Sigmoid colon (tissue), 3 donors: ENCODE data around the gene NTN3.
"Not testable (repeated sequence)": the region's sequence is repeated elsewhere in the genome, so short reads cannot be mapped to it uniquely, and the experiment has no call there.

Experiments used
- CTCF ChIP-seq, 4 experiments: fragments of 450-650 bp in 3 of 4; fragments of 200-600 bp in 1 of 4; IDR thresholded peaks; one replicate each; pipeline ENCODE4 v1.5.1; 2016 to 2019; ENCODE audit warnings: antibody characterized with exemption in 4 of 4, mild to moderate bottlenecking in 3 of 4, moderate library complexity in 2 of 4
- POLR2A ChIP-seq, 2 donors: fragments of 450-650 bp; IDR thresholded peaks; one replicate each; pipeline ENCODE4 v1.6.1; 2016; ENCODE audit warnings: antibody characterized with exemption in 2 of 2, mild to moderate bottlenecking in 2 of 2, moderate library complexity in 2 of 2

GRCh38 chr16:2435236-2435635, 35.9 kb upstream of the NTN3 start:
- not testable (repeated sequence) for TF ChIP-seq CTCF, POLR2A (IDR thresholded peaks at IDR 0.05)
